Bone marrow (tissue), 2 donors: Measurements from ENCODE around the gene GAL.

Experiments
- DNase-seq, 2 donors: peaks; one replicate each; lab custom pipeline; 2025; lab: John Stamatoyannopoulos, UW

The GAL gene

DNA sequence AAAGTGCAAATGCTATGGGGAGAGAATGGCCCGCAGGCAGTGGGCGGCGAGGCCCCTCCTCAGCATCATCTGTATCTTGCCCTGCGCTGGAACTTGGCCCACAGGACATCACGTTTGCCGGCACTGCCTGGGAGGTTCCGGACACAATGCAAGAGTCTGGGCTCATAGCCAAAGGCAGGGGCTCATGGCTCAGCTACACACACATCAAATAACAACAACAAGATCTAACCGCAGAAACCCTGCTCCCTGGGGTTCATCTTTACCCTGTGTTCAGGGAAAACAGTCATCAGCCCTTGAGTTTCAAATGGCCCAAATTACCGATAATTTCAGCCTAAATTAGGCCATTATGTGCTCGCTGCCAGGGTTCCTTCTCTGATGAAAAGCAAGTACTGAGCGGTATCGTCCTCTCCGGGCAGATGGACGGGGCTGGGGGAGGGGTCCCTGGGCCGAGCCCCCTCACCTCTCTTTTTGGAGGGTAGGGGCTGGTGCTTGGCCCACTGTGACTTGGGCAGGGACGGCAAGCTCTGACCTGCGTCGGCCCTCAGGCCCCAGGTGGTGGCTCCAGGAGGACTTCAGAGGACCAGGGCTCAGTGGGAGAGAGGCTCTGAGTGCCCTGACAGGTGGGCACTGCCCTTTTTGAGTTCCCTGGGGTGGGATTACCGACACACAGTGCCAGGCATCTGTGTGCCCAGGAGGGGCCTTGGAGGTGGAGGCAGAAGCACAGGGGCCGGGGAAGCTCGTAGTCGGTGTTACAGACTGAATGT, 25.0 kb upstream of the GAL start:
- DNase-seq = no peak

DNA sequence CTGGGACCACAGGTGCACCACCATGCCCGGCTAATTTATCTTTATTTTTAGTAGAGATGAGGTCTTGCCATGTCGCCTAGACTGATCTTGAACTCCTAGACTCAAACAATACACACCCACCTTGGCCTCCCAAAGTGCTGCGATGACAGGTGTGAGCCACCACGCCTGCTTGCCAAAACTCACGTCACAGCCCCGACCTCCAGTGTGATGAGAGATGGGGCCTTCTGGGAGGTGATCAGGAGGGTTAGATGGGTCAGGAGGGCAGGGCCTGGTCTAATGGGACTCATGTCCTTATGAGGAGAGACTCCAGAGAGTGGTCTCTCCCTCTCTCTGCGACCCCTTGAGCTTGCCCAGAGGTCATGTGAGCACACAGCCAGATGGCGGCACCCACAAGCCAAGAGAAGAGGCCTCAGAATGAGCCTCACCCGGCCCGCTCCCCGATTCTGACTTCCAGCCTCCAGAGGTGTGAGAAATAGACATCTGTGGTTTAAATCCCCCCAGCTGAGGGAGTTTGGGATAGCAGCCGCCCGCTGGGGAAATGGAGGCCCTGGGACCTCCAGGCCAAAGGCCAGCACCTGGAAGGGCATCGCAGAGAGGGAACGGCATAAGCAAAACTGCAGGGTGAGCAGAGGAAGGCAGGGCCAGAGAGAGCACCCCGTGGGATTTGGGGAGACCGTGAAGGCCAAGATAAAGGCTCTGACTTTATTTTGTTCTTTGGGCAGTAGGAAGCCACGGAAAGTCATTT, 24.1 kb upstream of the GAL start:
- no peak for DNase-seq

DNA sequence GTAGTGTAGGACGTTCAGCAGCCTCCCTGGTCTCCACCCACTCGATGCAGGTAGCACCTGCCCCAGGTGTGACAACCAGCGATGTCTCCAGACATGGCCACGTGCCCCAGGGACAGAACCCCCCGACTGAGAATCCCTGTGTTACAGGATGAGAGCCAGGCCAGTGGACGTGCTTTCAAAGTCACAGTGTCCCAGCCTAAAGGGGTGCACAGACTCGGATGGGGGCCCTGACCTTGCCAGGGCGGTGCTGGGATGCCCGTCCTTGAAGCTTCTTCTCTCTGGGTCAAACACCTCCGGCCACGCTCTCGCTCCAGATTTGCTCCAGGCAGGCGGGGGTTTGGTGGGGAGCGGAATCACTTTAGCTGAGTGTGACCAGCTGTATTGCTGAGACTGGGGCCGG, 23.3 kb upstream of the GAL start:
- no peak for DNase-seq

- no peak for DNase-seq
Measured at GRCh38 chr11:68661697-68662603, 22.4 kb upstream of the GAL start.

- no peak for DNase-seq
Measured at GRCh38 chr11:68663482-68664010, 20.8 kb upstream of the GAL start.

DNA sequence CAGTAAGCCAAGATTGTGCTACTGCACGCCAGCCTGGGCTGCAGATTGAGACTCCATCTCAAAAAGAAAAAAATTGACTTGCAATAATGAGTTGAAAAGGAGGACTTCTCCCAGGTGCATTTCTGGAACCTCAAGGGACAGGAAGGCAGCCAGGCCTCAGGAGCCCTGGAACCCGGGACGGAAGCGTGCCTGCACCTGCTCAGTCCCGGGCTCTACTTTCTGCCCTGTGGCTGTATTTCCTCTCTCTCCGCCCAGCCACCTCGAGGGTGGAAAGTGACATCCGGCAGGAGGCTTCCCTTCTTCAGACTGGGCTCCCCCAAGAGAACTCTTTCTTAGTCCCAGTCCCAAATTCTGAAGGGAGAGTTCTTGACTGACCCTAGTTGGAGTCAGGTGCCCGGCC, 20.2 kb upstream of the GAL start:
- no peak for DNase-seq

DNA sequence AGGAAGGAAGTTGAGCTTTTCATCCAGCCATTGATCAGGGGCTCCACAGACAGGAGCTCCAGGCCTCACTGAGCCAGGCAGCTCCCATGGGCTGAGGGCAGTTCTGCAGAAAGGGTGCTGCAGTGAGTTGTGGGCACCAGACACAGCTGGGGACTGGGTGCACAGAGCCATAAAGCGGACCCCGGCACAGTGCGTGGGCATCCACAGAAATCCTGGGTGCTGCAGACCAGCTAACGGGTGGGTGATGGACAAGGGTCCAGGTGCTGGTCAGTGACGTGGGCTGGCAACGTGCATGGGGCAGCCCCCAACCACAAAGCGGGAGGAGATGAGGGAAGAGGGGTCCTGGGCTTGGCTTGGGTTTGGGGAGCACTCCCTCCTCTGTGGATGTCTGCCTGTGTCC, 19.4 kb upstream of the GAL start:
- no peak for DNase-seq

- DNase-seq = no peak
Measured at GRCh38 chr11:68665436-68665835, 18.9 kb upstream of the GAL start.

DNA sequence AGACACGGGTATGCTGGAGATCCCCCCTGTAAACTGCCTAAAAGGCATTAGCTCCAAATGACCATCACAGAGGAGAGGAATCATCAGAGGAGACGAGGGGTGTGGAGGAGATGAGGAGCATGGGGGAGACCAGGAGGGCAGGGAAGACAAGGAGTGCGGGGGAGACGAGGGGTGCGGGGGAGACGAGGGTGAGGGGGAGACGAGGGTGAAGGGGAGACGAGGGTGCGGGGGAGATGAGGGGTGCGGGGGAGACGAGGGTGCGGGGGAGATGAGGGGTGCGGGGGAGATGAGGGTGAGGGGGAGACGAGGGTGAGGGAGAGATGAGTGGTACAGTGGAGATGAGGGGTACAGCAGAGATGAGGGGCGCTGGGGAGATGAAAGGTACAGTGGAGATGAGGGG, 17.5 kb upstream of the GAL start:
- no peak for DNase-seq

GRCh38 chr11:68667511-68668500, 16.5 kb upstream of the GAL start:
- DNase-seq = no peak

DNA sequence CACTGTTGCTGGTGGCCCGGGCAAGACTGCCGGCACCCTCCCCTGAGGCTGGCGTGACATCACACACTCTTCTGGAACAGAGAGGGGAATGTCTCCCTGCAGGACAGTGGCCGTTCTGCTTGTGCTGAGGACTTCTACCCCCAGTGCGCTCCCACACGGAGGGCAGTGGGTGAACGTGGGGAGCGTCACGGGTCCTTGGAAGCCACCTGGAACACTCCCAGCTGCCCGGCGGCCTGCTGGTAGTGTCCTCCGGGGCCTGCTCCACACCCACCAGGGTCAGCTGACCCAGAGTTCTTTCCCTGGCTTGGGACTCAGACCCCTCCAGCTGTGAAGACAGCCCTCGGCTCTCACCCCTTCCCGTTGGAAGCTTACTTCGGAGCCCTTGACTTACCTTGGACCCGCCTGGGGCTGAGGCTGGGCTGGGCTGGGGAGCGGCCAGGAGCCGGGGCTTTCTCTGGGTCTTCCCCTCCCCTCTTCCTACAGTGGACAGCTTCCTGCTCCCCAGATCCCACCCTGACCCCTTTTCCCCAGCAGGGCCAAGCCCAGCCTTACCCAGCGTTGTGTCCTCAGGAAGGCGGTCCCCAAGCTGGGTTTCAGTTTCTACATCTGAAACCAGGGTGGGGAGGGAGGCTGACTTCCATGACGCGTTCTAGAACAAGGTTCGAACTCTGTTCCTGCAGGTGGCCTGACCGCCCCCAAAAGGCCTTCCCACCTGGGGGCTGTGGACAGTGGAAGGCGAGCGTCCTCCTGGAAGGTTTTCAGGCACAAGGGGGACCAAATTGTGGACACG, 14.8 kb upstream of the GAL start:
- no peak for DNase-seq

GRCh38 chr11:68670208-68670992, 13.9 kb upstream of the GAL start:
- DNase-seq = no peak

DNA sequence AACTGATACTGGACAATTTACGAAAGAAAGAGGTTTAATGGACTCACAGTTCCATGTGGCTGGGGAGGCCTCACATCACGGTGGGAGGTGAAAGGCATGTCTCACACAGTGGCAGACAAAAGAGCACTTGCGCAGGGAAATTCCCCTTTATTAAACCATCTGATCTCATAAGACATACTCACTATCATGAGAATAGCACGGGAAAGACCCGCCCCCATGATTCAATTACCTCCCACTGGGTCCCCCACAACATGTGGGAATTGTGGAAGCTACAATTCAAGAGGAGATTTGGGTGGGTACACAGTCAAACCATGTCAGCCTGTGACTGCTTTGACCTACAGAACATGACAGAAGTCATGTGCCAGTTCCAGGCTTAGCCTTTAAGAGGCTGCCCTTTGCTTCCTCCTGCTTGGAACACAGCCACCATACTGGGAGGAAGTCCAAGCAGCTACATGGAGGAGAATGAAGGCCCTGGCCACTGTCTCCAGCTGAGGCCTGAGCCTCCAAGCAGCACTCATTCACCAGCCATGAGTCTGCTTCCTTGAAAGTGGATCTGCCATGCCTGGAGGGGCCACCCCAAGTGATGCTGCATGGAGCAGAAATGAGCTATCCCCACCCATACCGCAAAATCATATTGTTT, 10.9 kb upstream of the GAL start:
- DNase-seq = no peak

DNA sequence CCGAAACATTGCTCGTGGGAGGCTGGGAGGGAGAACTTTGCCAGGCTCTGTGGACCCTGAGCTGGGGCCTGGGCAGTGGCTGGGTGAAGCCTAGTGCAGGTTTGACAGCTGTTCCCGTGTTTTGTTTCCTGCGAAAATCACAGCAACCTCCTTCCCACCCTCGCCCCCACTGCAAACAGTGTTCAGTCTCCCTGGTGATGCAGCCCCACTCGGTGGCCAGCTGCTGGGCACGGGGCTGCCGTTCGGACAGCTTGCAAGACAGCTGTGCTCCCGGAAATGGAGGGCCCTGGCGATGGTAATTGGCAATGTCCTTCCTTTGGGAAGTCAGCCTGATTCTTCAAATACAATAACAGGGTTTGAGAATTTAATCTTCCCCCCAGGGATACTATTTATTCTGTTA, 10.4 kb upstream of the GAL start:
- no peak for DNase-seq

- DNase-seq = no peak
Measured at GRCh38 chr11:68674461-68674860, 9.9 kb upstream of the GAL start.

- no peak for DNase-seq
Measured at GRCh38 chr11:68677432-68677831, 6.9 kb upstream of the GAL start.

- DNase-seq = no peak
Measured at GRCh38 chr11:68678031-68678441, 6.3 kb upstream of the GAL start.

DNA sequence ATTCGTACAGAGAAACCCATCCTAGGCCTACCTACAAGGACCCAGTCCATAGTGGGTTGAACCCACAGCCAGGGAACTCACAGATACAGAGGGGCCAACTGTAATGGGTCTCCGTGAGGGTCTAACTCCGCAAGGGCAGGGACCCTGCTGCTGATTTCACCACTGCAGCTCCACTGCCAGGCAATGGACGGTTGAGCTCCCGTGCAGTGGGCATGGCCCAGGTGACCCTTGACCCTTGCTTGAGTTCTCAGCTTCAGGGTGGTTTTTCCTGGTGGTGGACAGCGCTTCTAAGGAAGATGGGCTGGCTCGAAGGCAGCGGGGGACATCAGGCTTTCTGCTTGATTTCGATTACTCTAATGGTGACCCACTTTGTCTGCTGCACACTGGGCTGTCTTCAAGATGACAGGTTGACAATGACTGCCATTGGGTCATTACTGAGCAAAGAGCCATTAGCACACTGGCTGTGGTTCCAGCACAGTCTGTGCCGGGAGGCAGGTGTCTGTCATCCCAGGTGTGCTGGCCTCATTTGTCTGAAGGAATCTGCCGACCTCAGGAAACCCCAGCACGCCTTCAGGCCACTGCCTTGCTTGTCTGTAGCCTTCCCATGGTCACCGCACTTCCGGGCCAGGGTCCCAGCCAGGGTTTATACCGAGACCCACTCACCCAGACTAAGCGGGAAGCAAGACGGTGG, 3.7 kb upstream of the GAL start:
- DNase-seq = no peak
